ENCODE measurements around the gene MED17.
"Not testable (repeated sequence)": the region's sequence is repeated elsewhere in the genome, so short reads cannot be mapped to it uniquely, and the experiment has no call there.

The MED17 gene

DNA sequence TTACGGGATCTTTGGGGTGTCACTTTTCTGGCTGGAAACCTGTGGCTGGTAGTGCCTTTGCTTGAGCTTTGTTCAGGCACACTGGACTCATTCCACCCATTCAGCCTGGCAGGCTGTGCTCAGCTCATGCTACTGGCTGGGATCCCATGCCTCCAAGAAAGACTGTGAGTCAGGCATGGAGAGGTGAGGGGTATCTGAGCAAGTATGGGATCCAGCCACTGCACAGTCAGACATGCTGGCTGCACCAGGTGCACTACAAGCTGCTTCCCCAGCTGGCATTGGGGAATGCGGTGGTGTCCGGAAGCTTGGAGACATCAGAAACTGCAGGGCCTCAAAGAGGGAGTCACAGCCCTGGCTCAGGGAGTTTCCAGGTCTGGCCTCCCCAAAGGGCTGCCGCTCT lies 12.0 kb upstream of the MED17 start:
- TF ChIP-seq, protein P1, sequence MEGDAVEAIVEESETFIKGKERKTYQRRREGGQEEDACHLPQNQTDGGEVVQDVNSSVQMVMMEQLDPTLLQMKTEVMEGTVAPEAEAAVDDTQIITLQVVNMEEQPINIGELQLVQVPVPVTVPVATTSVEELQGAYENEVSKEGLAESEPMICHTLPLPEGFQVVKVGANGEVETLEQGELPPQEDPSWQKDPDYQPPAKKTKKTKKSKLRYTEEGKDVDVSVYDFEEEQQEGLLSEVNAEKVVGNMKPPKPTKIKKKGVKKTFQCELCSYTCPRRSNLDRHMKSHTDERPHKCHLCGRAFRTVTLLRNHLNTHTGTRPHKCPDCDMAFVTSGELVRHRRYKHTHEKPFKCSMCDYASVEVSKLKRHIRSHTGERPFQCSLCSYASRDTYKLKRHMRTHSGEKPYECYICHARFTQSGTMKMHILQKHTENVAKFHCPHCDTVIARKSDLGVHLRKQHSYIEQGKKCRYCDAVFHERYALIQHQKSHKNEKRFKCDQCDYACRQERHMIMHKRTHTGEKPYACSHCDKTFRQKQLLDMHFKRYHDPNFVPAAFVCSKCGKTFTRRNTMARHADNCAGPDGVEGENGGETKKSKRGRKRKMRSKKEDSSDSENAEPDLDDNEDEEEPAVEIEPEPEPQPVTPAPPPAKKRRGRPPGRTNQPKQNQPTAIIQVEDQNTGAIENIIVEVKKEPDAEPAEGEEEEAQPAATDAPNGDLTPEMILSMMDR (IDR thresholded peaks at IDR 0.05; ENCODE audit: low read length, missing control alignments) = no peak
- H3K4me3 ChIP-seq (replicated peaks; ENCODE audit: low read depth, low read length) = no peak overlapping the region
- DNase-seq (ENCODE audit: low read depth) = no peak

DNA sequence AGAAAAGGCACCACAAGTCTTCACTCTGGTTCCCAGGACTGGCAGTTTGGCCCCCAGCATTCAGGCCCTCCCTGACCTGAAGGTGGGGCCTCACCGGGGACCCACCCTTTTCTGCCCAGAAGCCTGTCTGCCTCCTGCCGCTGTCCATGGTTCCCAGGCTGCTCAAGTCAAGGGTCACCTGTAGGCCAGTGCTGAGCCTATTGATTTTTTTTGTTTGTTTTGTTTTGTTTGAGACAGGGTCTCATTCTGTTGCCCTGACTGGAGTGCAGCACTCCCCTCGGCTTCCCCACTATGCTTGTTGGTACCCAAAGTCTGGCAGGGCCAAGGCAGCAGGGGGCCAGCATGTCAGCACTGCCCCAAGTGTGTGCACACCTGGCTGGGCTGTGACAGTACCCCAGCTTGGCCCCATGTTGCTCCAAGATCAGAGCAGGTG lies 11.0 kb upstream of the MED17 start:
- H3K4me3 ChIP-seq (replicated peaks; ENCODE audit: low read depth, low read length) = no peak overlapping the region
- TF ChIP-seq, protein P1 (IDR thresholded peaks at IDR 0.05; ENCODE audit: low read length, missing control alignments) = no peak
- no peak for DNase-seq (ENCODE audit: low read depth)

DNA sequence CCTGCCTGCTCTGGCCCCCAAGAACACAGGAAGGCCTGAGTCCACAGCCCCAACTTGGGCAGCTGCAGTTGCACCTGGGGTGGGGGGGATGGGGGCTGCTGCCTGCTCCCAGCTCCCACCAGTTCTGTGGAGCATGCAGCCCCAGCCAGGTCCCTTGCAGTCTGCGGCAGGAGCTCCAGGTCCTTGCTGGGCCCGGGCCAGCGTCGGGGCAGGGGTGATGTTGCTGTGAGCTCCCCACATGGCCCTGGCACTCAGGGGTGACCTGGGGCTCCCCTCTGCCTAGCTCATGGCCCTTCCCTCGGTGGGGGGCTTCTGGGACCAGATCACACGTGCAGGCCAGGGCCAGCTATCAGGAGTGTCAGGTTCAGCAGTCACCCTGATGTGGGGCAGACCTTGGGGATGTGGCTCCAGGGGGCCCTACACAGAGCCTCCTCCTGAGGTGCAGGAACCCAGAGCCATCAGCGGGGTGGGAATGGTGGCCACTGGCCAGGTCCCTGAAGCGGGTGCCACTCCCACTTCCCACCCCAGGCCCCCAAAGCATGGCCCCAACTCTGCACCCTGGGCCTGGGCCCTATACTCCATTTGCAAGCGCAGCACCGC lies 10.4 kb upstream of the MED17 start:
- DNase-seq (ENCODE audit: low read depth) = no peak
- TF ChIP-seq, protein P1 (IDR thresholded peaks at IDR 0.05; ENCODE audit: low read length, missing control alignments) = no peak
- H3K4me3 ChIP-seq (replicated peaks; ENCODE audit: low read depth, low read length) = no peak overlapping the region

DNA sequence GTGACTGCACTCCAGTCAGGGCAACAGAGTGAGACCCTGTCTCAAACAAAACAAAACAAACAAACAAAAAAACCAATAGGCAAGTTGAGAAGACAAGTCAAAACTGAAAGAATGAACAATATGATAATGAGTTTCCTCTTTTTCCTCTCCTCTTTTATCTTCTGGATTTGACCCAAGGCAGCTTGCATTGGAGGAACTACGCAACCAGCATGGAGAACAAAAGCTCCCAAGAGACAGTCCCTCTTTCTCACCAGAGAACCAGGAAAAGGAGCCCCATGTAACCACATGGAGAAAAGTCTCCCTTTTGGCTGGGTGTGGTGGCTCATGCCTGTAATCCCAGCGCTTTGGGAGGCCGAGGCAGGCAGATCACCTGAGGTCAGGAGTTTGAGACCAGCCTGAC lies 9.5 kb upstream of the MED17 start:
- not testable (repeated sequence) for H3K4me3 ChIP-seq (replicated peaks; ENCODE audit: low read depth, low read length)
- DNase-seq (ENCODE audit: low read depth) = peak; percentile 54

DNA sequence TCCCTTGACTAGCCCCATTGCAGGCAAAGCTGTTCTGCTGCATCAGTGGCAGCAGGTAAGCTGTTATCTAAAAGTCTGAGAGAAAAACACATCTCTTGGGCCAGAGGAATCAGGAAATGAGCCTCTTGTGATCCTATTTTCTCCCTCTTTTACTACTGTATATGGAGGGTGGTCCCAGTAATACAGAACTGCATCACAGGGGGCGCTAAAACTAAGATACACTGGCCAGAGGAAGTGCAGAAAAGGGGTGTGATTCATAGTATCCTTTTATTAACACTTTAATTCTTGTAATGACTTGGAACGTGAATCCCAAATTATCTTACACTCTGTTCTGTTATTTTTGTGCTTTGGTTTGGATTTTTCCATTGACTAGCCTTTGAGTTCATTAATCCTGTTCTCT lies 8.8 kb upstream of the MED17 start:
- peak; percentile 9 for DNase-seq (ENCODE audit: low read depth)
- TF ChIP-seq, protein P1 (IDR thresholded peaks at IDR 0.05; ENCODE audit: low read length, missing control alignments) = peak; percentile 28
- no peak overlapping the region for H3K4me3 ChIP-seq (replicated peaks; ENCODE audit: low read depth, low read length)

DNA sequence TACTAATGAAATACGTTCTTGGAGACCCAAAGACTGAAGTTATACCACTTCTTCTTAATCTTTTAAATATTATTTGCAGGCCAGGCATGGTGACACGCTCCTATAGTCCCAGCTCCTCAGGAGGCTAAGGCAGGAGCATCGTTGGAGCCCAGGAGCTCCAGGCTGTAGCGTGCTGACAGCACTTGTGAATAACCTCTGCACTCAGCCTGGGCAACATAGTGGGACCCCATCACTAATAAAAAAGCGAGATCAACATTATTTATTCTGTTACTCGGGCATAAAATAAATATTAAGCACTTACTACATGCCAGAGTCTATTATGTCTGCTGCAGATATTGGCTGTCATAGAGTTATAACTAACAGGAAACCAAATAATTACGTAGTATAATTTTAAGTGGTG lies 720 bp upstream of the MED17 start:
- TF ChIP-seq, protein P1 (IDR thresholded peaks at IDR 0.05; ENCODE audit: low read length, missing control alignments) = no peak
- peak overlapping the region; percentile 93 for H3K4me3 ChIP-seq (replicated peaks; ENCODE audit: low read depth, low read length)
- DNase-seq (ENCODE audit: low read depth) = no peak

DNA sequence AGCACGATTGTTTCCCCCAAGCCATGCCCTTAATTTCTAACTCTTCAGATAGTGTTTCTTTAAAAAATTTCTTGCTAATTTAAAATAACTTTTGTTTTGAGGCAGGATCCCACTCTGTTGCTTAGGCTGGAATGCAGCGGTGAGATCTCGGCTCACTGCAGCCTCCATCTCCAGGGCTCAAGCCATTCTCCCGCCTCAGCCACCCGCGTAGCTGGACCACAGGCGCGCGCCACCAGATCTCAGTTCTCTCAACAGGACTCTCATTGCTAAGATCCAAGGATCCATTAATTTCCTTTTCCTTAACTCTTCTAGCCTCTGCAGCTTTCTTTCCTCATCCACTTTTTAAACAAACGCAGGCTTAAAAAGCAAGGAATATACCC lies 327 bp upstream of the MED17 start:
- H3K4me3 ChIP-seq (replicated peaks; ENCODE audit: low read depth, low read length) = peak overlapping the region; percentile 93
- TF ChIP-seq, protein P1 (IDR thresholded peaks at IDR 0.05; ENCODE audit: low read length, missing control alignments) = no peak
- no peak for DNase-seq (ENCODE audit: low read depth)
